Fibroblast of lung (primary cell): Measurements from ENCODE around the gene NDUFAF5. TPM values are rescaled to one million over a fixed set of nuclear protein-coding genes. Genes with fewer than 3 reads are reported as not detected.

Experiments
- DNase-seq, 2 donors: peaks; one replicate each; pipeline versions ENCODE4 v3.0.0 to v3.0.0-alpha.2; 2010; ENCODE audit warnings: low read depth in 2 of 2
- H2AFZ ChIP-seq: 2 replicates; pipeline ENCODE4 v1.5.1; 2012; ENCODE audit warnings: low read length, control low read depth, inconsistent platforms
- H3K27ac ChIP-seq: 2 replicates; pipeline ENCODE4 v1.5.1; 2011; ENCODE audit warnings: low read length, control low read depth; ENCODE audit not compliant: insufficient read depth
- H3K27me3 ChIP-seq: 2 replicates; pipeline ENCODE4 v1.5.1; 2011; ENCODE audit warnings: mild to moderate bottlenecking, low read length; ENCODE audit not compliant: control insufficient read depth, insufficient read depth
- H3K36me3 ChIP-seq: 2 replicates; pipeline ENCODE4 v1.5.1; 2011; ENCODE audit warnings: low read length; ENCODE audit not compliant: control insufficient read depth, insufficient read depth
- H3K4me1 ChIP-seq: 2 replicates; pipeline ENCODE4 v1.5.1; 2011; ENCODE audit warnings: low read length; ENCODE audit not compliant: control insufficient read depth, insufficient read depth; ENCODE audit errors: extremely low read depth
- H3K4me2 ChIP-seq: 2 replicates; pipeline ENCODE4 v1.5.1; 2011; ENCODE audit warnings: low read length, control low read depth; ENCODE audit not compliant: insufficient read depth; ENCODE audit errors: extremely low read depth
- H3K4me3 ChIP-seq, 4 experiments: fragments of 200-600 bp in 1 of 4; sonication (generic) in 1 of 4; replicated peaks in 1 of 4; 2 replicates each; pipeline ENCODE4 v1.5.1; 2011 to 2016; ENCODE audit warnings: low read length in 4 of 4, low read depth in 3 of 4, mild to moderate bottlenecking in 3 of 4, control low read depth in 2 of 4, inconsistent platforms in 1 of 4, mixed read lengths in 1 of 4; ENCODE audit not compliant: insufficient read depth in 1 of 4; ENCODE audit errors: control extremely low read depth in 1 of 4
- H3K79me2 ChIP-seq: 2 replicates; pipeline ENCODE4 v1.5.1; 2012; ENCODE audit warnings: mild to moderate bottlenecking, low read length, inconsistent platforms; ENCODE audit not compliant: control insufficient read depth, insufficient read depth
- H3K9ac ChIP-seq: 2 replicates; pipeline ENCODE4 v1.5.1; 2011; ENCODE audit warnings: mild to moderate bottlenecking, low read length, control low read depth; ENCODE audit not compliant: insufficient read depth
- H3K9me3 ChIP-seq: 2 replicates; pipeline ENCODE4 v1.5.1; 2012; ENCODE audit warnings: low read depth, low read length; ENCODE audit not compliant: control insufficient read depth, insufficient read depth
- H4K20me1 ChIP-seq: 2 replicates; pipeline ENCODE4 v1.5.1; 2011; ENCODE audit warnings: low read length; ENCODE audit not compliant: control insufficient read depth, insufficient read depth; ENCODE audit errors: extremely low read depth
- CTCF ChIP-seq, 2 donors: IDR thresholded peaks in 1 of 2; conservative IDR thresholded peaks in 1 of 2; 1 replicate in 1 of 2; 2 replicates in 1 of 2; pipeline ENCODE4 v1.5.1; 2011 to 2012; ENCODE audit warnings: low read length in 2 of 2, control low read depth in 1 of 2, inconsistent platforms in 1 of 2, low read depth in 1 of 2, mild to moderate bottlenecking in 1 of 2
- EZH2 ChIP-seq: IDR thresholded peaks from 2 replicates; pipeline ENCODE4 v1.5.1; 2012; ENCODE audit warnings: low read length, control low read depth, mild to moderate bottlenecking; ENCODE audit errors: missing control alignments
- polyA plus RNA-seq, 2 donors: library from polyadenylated mRNA; depleted of rRNA in 1 of 2; stranded (reverse) in 1 of 2; unstranded in 1 of 2; fragments of >200 nt; gene quantifications; 2 replicates each; pipeline ENCODE4 v1.2.1, GENCODE V29; 2011 to 2012; ENCODE audit warnings: missing spikeins in 1 of 2
- total RNA-seq: library from RNA; depleted of rRNA; stranded (reverse); fragments of >200 nt; gene quantifications from 2 replicates; pipeline ENCODE4 v1.2.1, GENCODE V29; 2014

NDUFAF5 gene
- total and polyA plus RNA-seq, 2 donors (not counting 1 experiment from before 2014, with no cell fraction given) = 12.7 to 17.3 TPM

GRCh38 chr20:13771853-13772453, 12.9 kb upstream of the NDUFAF5 start:
- H3K79me2 ChIP-seq = no peaks in the 10 kb centered on the region
- H3K4me2 ChIP-seq = no peak overlapping the region
- TF ChIP-seq EZH2 (no peak), CTCF (conservative IDR thresholded peaks at IDR 0.05 in 1 of 2, IDR thresholded peaks at IDR 0.05 in 1 of 2; ENCODE audit: low read depth in 1 of 2, low read length in 2 of 2) (peak in 1 of 2 donors; percentile 19)
- no peak overlapping the region for H3K4me3 ChIP-seq
- H3K36me3 ChIP-seq = peaks cover 5% of the 10 kb centered on the region
- H3K27me3 ChIP-seq = no peaks in the 10 kb centered on the region
- H4K20me1 ChIP-seq = no peaks in the 10 kb centered on the region
- peak; percentile 15 to 52 for DNase-seq
- H2AFZ ChIP-seq = no peak overlapping the region
- H3K9ac ChIP-seq = no peak overlapping the region
- H3K9me3 ChIP-seq = no peaks in the 10 kb centered on the region
- no peaks in the 10 kb centered on the region for H3K4me1 ChIP-seq
- no peak overlapping the region for H3K27ac ChIP-seq

- Histone ChIP-seq H3K9ac (no peak overlapping the region), H3K4me3 (no peak overlapping the region), H3K27ac (no peak overlapping the region), H3K4me1 (no peaks in the 10 kb centered on the region), H4K20me1 (no peaks in the 10 kb centered on the region), H2AFZ (no peak overlapping the region), H3K27me3 (no peaks in the 10 kb centered on the region), H3K79me2 (no peaks in the 10 kb centered on the region), H3K4me2 (no peak overlapping the region), H3K36me3 (peaks cover 5% of the 10 kb centered on the region), H3K9me3 (no peaks in the 10 kb centered on the region)
- TF ChIP-seq EZH2 = no peak
- TF ChIP-seq CTCF (conservative IDR thresholded peaks at IDR 0.05 in 1 of 2, IDR thresholded peaks at IDR 0.05 in 1 of 2; ENCODE audit: low read depth in 1 of 2, low read length in 2 of 2) = no peak
- DNase-seq = no peak
Measured at GRCh38 chr20:13772529-13772928, 12.3 kb upstream of the NDUFAF5 start.

GRCh38 chr20:13775867-13776266, 9.0 kb upstream of the NDUFAF5 start:
- Histone ChIP-seq H3K4me3 (no peak overlapping the region), H3K79me2 (no peaks in the 10 kb centered on the region), H3K27ac (no peak overlapping the region), H3K27me3 (no peaks in the 10 kb centered on the region), H3K9ac (no peak overlapping the region), H3K36me3 (peaks cover 2% of the 10 kb centered on the region), H4K20me1 (no peaks in the 10 kb centered on the region), H3K4me2 (no peak overlapping the region), H3K9me3 (no peaks in the 10 kb centered on the region), H3K4me1 (no peaks in the 10 kb centered on the region), H2AFZ (no peak overlapping the region)
- TF ChIP-seq CTCF (conservative IDR thresholded peaks at IDR 0.05 in 1 of 2, IDR thresholded peaks at IDR 0.05 in 1 of 2; ENCODE audit: low read depth in 1 of 2, low read length in 2 of 2) (no peak), EZH2 (no peak)
- no peak for DNase-seq
